ENCODE measurements around the gene SUCNR1. TPM values are rescaled to one million over a fixed set of nuclear protein-coding genes. Genes with fewer than 3 reads are reported as not detected.

SUCNR1 gene
- total and polyA plus RNA-seq, 2 donors (not counting 1 experiment from before 2014, with no cell fraction given) = not detected

DNA sequence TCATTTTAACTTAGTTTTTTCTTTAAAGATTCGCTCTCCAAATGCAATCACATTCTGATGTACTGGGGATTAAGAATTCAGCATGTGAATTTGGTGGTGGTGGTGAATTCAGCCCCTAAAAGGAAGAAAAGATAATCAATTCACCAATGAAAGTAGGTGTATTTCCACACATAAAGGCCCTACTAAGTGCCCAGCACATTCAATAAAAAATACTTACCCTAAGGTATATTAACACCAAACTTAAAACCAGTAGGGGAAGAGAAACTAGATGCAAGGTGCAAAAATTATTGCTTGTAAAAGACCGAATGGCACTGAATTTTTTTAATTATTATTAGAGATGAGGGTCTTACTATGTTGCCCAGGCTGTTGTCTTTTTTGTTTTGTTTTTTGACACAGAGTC, 16.8 kb upstream of the SUCNR1 start:
- intact Hi-C loops (cut with micrococcal nuclease) = no loop called here
- Histone ChIP-seq H3K4me3 (ENCODE audit: control extremely low read depth in 1 of 5, extremely low read depth in 1 of 5, insufficient read depth in 1 of 5, low read depth in 2 of 5, low read length in 4 of 5) (no peak overlapping the region), H3K9me3 (ENCODE audit: control extremely low read depth in 1 of 3, control insufficient read depth in 2 of 3, insufficient read depth in 1 of 3, low read length in 2 of 3) (peaks cover 0 to 8% (median 0%) of the 10 kb centered on the region in 3 donors), H4K20me1 (ENCODE audit: control insufficient read depth, insufficient read depth, low read length, poor library complexity, severe bottlenecking) (no peaks in the 10 kb centered on the region), H3K4me2 (replicated peaks; ENCODE audit: low read depth, low read length, poor library complexity, severe bottlenecking) (no peak overlapping the region), H3K36me3 (replicated peaks in 1 of 2; ENCODE audit: control extremely low read depth in 1 of 2, control insufficient read depth in 1 of 2, extremely low read depth in 1 of 2, insufficient read depth in 2 of 2, low read length in 1 of 2) (no peaks in the 10 kb centered on the region), H3K9ac (ENCODE audit: low read length) (no peak overlapping the region), H2AFZ (ENCODE audit: insufficient read depth, low read depth, low read length, poor library complexity, severe bottlenecking) (no peak overlapping the region), H3K27ac (ENCODE audit: low read length in 2 of 2) (no peak overlapping the region), H3K4me1 (ENCODE audit: control insufficient read depth in 2 of 2, insufficient read depth in 2 of 2, low read length in 2 of 2) (peaks cover 0 to 5% of the 10 kb centered on the region in 2 donors), H3K79me2 (ENCODE audit: control insufficient read depth, insufficient read depth, low read length) (no peaks in the 10 kb centered on the region), H3K27me3 (replicated peaks in 1 of 4; ENCODE audit: control extremely low read depth in 1 of 4, control insufficient read depth in 3 of 4, insufficient read depth in 4 of 4, low read length in 3 of 4) (no peaks in the 10 kb centered on the region)
- H3K27me3 Mint-ChIP-seq = peaks cover 17% of the 10 kb centered on the region
- ChIA-PET POLR2A (no interaction called here), CTCF (no interaction called here)
- WGBS (ENCODE audit: insufficient coverage) = no CpG with 5 or more reads among the region's 2 CpGs
- H3K4me3 Mint-ChIP-seq = no peak overlapping the region
- no peak overlapping the region for H3K27ac Mint-ChIP-seq
- DNase-seq (no peak), ATAC-seq (ENCODE audit: low read depth) (no peak)
- H3K4me1 Mint-ChIP-seq = no peaks in the 10 kb centered on the region
- TF ChIP-seq EZH2 (IDR thresholded peaks at IDR 0.05; ENCODE audit: borderline replicate concordance, insufficient read depth, low read depth, low read length, poor library complexity, severe bottlenecking) = no peak
- TF ChIP-seq, protein P1, sequence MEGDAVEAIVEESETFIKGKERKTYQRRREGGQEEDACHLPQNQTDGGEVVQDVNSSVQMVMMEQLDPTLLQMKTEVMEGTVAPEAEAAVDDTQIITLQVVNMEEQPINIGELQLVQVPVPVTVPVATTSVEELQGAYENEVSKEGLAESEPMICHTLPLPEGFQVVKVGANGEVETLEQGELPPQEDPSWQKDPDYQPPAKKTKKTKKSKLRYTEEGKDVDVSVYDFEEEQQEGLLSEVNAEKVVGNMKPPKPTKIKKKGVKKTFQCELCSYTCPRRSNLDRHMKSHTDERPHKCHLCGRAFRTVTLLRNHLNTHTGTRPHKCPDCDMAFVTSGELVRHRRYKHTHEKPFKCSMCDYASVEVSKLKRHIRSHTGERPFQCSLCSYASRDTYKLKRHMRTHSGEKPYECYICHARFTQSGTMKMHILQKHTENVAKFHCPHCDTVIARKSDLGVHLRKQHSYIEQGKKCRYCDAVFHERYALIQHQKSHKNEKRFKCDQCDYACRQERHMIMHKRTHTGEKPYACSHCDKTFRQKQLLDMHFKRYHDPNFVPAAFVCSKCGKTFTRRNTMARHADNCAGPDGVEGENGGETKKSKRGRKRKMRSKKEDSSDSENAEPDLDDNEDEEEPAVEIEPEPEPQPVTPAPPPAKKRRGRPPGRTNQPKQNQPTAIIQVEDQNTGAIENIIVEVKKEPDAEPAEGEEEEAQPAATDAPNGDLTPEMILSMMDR (IDR thresholded peaks at IDR 0.05) = no peak
- H3K9me3 Mint-ChIP-seq (ENCODE audit: insufficient read depth) = no peaks in the 10 kb centered on the region

DNA sequence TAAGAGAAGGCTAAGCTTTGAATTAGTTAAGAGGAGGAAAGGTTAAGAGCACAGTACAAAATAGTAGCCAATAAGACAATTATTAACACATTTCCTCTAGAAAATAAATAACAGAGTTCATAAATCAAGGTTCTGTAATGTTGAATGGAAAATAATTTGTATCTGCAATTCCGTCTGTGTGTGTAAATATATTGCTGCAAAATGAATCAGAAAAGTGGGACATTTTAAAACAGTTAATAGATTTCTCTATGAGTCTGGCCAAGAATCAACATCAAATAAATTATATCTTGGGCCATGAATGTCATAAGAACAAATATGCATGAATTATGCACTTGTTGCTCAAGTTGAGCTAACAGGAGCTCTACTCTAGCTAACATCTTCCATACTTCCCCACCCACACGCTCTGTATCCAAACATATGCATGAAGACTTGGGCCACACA, 14.2 kb upstream of the SUCNR1 start:
- Histone ChIP-seq H3K4me2 (replicated peaks; ENCODE audit: low read depth, low read length, poor library complexity, severe bottlenecking) (no peak overlapping the region), H3K27ac (ENCODE audit: low read length in 2 of 2) (no peak overlapping the region), H3K36me3 (replicated peaks in 1 of 2; ENCODE audit: control extremely low read depth in 1 of 2, control insufficient read depth in 1 of 2, extremely low read depth in 1 of 2, insufficient read depth in 2 of 2, low read length in 1 of 2) (no peaks in the 10 kb centered on the region), H2AFZ (ENCODE audit: insufficient read depth, low read depth, low read length, poor library complexity, severe bottlenecking) (no peak overlapping the region), H3K9ac (ENCODE audit: low read length) (no peak overlapping the region), H3K9me3 (ENCODE audit: control extremely low read depth in 1 of 3, control insufficient read depth in 2 of 3, insufficient read depth in 1 of 3, low read length in 2 of 3) (no peaks in the 10 kb centered on the region), H3K79me2 (ENCODE audit: control insufficient read depth, insufficient read depth, low read length) (no peaks in the 10 kb centered on the region), H3K4me1 (ENCODE audit: control insufficient read depth in 2 of 2, insufficient read depth in 2 of 2, low read length in 2 of 2) (no peaks in the 10 kb centered on the region), H3K27me3 (replicated peaks in 1 of 4; ENCODE audit: control extremely low read depth in 1 of 4, control insufficient read depth in 3 of 4, insufficient read depth in 4 of 4, low read length in 3 of 4) (no peaks in the 10 kb centered on the region), H4K20me1 (ENCODE audit: control insufficient read depth, insufficient read depth, low read length, poor library complexity, severe bottlenecking) (no peaks in the 10 kb centered on the region), H3K4me3 (ENCODE audit: control extremely low read depth in 1 of 5, extremely low read depth in 1 of 5, insufficient read depth in 1 of 5, low read depth in 2 of 5, low read length in 4 of 5) (no peak overlapping the region)
- WGBS (ENCODE audit: insufficient coverage) = no CpG with 5 or more reads among the region's 2 CpGs
- Mint-ChIP-seq H3K27ac (no peak overlapping the region), H3K4me1 (no peaks in the 10 kb centered on the region), H3K4me3 (no peak overlapping the region), H3K9me3 (ENCODE audit: insufficient read depth) (no peaks in the 10 kb centered on the region), H3K27me3 (peaks cover 17% of the 10 kb centered on the region)
- DNase-seq (no peak), ATAC-seq (ENCODE audit: low read depth) (no peak)
- ChIA-PET POLR2A (no interaction called here), CTCF (no interaction called here)
- TF ChIP-seq EZH2 (IDR thresholded peaks at IDR 0.05; ENCODE audit: borderline replicate concordance, insufficient read depth, low read depth, low read length, poor library complexity, severe bottlenecking) = no peak
- TF ChIP-seq, protein P1 (IDR thresholded peaks at IDR 0.05) = no peak
- intact Hi-C loops (cut with micrococcal nuclease) = no loop called here
